Measurements from ENCODE around the gene CMSS1. TPM values are rescaled to one million over a fixed set of nuclear protein-coding genes. Genes with fewer than 3 reads are reported as not detected.

CMSS1 gene
- total RNA-seq, 4 donors from 2014 or later = 11.2 to 16.3 (median 14.1) TPM

GRCh38 chr3:99780749-99781148 is 36.9 kb upstream of the CMSS1 start:
- Histone ChIP-seq H3K36me3 (no peaks in the 10 kb centered on the region), H3K4me1 (no peaks in the 10 kb centered on the region), H3K27ac (replicated peaks in 1 of 4) (no peak overlapping the region), H3K27me3 (no peaks in the 10 kb centered on the region), H3K9me3 (no peaks in the 10 kb centered on the region), H3K4me3 (no peak overlapping the region)
- no peak for DNase-seq (ENCODE audit: extremely low spot score)
- intact Hi-C loops (cut with DNase I) = no loop called here
- 76% methylated on average over 3 of the region's 3 CpGs for WGBS
- TF ChIP-seq POLR2A (IDR thresholded peaks at IDR 0.05; ENCODE audit: low read depth) = no peak
- no peak for TF ChIP-seq POLR2AphosphoS5 (IDR thresholded peaks at IDR 0.05)
- no peak for TF ChIP-seq EP300 (IDR thresholded peaks at IDR 0.05)
- no peak for TF ChIP-seq CTCF (IDR thresholded peaks at IDR 0.05)

GRCh38 chr3:99781761-99782160 is 35.9 kb upstream of the CMSS1 start:
- Histone ChIP-seq H3K36me3 (no peaks in the 10 kb centered on the region), H3K9me3 (no peaks in the 10 kb centered on the region), H3K4me1 (no peaks in the 10 kb centered on the region), H3K27ac (replicated peaks in 1 of 4) (no peak overlapping the region), H3K4me3 (no peak overlapping the region), H3K27me3 (no peaks in the 10 kb centered on the region)
- intact Hi-C loops (cut with DNase I) = no loop called here
- WGBS = 84% methylated on average over 3 of the region's 3 CpGs
- no peak for DNase-seq (ENCODE audit: extremely low spot score)
- TF ChIP-seq CTCF (IDR thresholded peaks at IDR 0.05) (no peak), POLR2A (IDR thresholded peaks at IDR 0.05; ENCODE audit: low read depth) (no peak), EP300 (IDR thresholded peaks at IDR 0.05) (no peak), POLR2AphosphoS5 (IDR thresholded peaks at IDR 0.05) (no peak)

GRCh38 chr3:99783011-99783573 is 34.6 kb upstream of the CMSS1 start:
- no peak overlapping the region for H3K27ac ChIP-seq (replicated peaks in 1 of 4)
- intact Hi-C loops (cut with DNase I) = no loop called here
- WGBS = 60% methylated on average over 5 of the region's 5 CpGs
- TF ChIP-seq CTCF (IDR thresholded peaks at IDR 0.05) (no peak), POLR2AphosphoS5 (IDR thresholded peaks at IDR 0.05) (no peak), EP300 (IDR thresholded peaks at IDR 0.05) (no peak), POLR2A (IDR thresholded peaks at IDR 0.05; ENCODE audit: low read depth) (no peak)
- no peaks in the 10 kb centered on the region for H3K27me3 ChIP-seq
- no peaks in the 10 kb centered on the region for H3K36me3 ChIP-seq
- no peak overlapping the region for H3K4me3 ChIP-seq
- H3K9me3 ChIP-seq = no peaks in the 10 kb centered on the region
- no peak for DNase-seq (ENCODE audit: extremely low spot score)
- peaks cover 0 to 9% (median 3%) of the 10 kb centered on the region in 4 donors for H3K4me1 ChIP-seq

DNA sequence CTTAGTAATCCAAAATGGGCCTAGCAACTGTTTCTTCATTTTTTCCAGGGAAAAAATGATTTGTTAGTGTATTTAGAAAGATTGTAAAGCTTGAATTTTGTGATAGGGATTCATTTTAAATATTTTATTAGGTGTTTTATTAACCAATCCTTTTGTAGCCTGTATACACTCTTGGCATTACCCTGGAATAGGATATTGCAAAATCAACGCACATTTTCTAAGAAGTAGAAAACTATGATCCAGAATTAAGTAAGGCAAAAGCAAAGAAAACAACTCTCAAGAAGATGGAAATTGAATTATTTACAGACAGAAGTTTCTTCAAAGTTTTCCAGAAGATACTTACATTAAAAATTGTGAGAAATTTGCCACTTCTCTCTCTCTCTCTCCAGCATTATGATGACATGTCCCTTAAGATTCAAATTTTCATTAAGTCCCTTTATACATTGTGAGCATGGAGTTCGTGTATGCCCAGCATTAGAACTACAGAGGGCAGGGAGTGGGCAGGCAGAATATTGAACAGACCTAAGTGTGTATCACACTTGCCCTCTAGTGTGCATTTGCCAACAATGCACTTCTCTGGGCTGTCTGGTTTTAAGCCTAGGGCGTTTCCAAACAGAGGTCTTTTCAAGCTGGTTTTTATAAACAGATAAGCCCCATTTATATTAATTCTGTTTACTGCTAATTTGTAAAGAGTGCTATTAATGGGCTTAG is 28.5 kb upstream of the CMSS1 start:
- Histone ChIP-seq H3K9me3 (no peaks in the 10 kb centered on the region), H3K4me1 (peaks cover 0 to 18% (median 9%) of the 10 kb centered on the region in 4 donors), H3K27ac (replicated peaks in 1 of 4) (no peak overlapping the region), H3K27me3 (no peaks in the 10 kb centered on the region), H3K36me3 (peaks cover 0 to 1% (median 0%) of the 10 kb centered on the region in 4 donors), H3K4me3 (no peak overlapping the region)
- intact Hi-C loops (cut with DNase I) = no loop called here
- no peak for DNase-seq (ENCODE audit: extremely low spot score)
- WGBS = 30% methylated on average over 3 of the region's 3 CpGs
- peak; percentile 52 to 69 (median 61) for TF ChIP-seq CTCF (IDR thresholded peaks at IDR 0.05)
- TF ChIP-seq POLR2AphosphoS5 (IDR thresholded peaks at IDR 0.05) = no peak

All from esophagus muscularis mucosa (tissue), 4 donors.